GM18861 (cell line): ENCODE results near the gene CCDC6.
"Not testable (repeated sequence)": the region's sequence is repeated elsewhere in the genome, so short reads cannot be mapped to it uniquely, and the experiment has no call there.

ENCODE experiments used
- ATAC-seq: cut with Tn5 transposase; IDR thresholded peaks from one replicate; pipeline ENCODE4 v1.9.1; 2021; ENCODE audit not compliant: unreplicated experiment

Gene CCDC6

DNA sequence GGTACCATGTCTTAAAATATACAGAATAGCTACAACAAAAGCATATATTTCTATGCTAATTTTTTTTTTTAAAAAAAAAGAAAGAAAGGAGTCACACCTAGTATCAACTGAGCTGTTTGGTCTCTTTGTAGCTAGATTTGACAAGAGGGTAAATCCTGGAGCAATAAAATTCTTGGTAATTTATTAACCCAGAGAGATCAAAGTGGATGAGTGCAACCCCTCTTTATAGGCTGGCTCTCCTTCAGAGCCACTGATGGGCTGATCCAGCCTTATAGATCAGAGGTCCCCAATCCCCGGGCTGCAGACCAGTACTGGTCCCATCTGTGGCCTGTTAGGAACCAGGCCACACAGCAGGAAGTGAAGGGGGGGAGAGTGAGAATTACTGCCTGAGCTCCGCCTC lies 133.3 kb downstream of the CCDC6 start:
- no peak for ATAC-seq

DNA sequence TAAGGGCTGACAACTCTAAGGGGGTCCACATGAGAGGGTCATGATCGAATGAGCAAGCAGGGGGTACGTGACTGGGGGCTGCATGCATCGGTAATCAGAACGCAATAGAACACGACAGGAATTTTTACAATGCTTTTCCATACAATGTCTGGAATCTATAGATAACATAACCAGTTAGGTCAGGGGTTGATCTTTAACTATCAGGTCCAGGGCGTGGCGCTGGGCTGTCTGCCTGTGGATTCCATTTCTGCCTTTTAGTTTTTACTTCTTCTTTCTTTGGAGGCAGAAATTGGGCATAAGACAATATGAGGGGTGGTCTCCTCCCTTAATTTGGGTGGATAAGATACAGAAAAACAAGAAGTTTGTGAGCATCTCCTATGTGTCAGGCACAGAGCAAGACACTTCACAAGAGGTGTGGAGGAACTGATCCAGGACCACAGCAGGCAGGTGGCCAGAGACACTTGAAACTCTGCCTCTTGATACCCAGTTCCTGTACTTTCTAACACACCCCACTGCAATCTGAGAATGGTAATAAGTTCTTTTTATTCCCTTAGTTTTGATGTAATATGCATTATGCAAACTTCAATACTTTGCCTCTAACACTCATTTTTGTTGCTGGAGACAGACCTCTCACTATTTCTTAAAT lies 135.1 kb downstream of the CCDC6 start:
- ATAC-seq, result no peak

- no peak for ATAC-seq
Measured at GRCh38 chr10:59770689-59771088, 135.7 kb downstream of the CCDC6 start.

GRCh38 chr10:59762505-59762904 lies 143.9 kb downstream of the CCDC6 start:
- ATAC-seq, result no peak

GRCh38 chr10:59757966-59758365 lies 148.4 kb downstream of the CCDC6 start:
- no peak for ATAC-seq

- ATAC-seq, result no peak
Measured at GRCh38 chr10:59754951-59755350, 151.4 kb downstream of the CCDC6 start.

- no peak for ATAC-seq
Measured at GRCh38 chr10:59753267-59753666, 153.1 kb downstream of the CCDC6 start, which contains the start of gene MRLN. Gene MRLN, minus strand, starts transcription at chr10:59753455.

DNA sequence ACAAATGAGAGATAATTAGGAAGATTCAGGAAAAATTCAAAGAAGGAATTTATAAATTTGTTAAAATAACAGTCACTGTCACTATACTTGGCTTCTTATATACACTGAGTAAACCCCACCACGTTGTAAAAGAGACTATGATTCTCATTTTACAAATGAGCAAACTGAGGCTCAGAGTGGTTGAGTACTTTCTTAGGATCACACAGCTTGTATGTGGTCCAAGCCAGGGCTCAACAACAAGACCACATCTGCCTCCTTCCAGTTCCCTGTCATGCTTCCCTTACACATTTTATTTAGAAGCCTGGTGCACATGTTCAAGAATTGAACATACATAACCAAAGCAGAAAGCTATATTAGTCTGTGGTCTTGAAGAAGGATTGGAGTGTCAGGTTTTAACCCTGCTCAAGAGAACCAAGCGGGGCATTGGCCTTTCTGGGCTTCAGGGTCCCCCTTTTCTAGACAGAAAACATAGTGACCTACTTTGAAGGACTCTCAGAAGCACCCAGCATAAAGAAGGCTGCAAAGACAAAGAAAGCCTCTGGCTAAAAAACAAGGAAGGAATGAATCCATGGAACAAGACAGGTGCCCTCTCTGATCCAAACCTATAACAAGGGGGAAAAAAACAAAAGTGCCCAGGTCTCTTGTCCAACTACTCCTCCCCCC lies 153.9 kb downstream of the CCDC6 start:
- no peak for ATAC-seq

DNA sequence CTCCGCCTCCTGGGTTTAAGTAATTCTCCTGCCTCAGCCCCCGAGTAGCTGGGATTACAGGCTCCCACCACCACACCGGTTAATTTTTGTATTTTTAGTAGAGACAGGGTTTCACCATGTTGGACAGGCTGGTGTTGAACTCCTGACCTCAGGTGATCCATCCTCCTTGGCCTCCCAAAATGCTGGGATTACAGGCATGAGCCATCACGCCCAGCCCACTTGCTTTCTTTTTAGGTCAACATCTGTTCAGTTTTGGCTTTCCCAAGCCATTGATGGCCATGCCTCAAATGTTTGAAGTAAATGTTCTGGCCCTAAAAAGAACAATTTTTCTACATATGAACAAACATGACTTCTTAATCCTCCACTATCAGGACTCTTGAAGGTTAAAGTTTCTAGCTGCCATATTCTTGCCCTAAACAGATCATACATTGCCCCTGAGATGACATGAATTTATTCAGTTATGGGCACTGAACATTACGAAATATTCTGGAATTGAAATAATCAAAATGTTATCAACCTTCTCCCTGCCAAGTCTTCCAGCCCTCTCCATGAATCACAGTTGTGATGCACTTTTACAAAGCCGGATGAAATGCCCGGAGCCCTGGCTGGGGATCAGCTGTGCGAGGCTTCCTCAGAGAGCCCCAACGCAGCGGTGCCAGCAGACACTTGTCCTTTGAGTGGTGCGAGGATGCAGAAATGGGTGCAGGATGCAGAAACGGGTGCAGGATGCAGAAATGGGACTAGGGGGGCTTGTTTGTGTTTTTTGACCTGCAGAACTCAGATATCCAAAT lies 156.0 kb downstream of the CCDC6 start:
- ATAC-seq, result no peak

DNA sequence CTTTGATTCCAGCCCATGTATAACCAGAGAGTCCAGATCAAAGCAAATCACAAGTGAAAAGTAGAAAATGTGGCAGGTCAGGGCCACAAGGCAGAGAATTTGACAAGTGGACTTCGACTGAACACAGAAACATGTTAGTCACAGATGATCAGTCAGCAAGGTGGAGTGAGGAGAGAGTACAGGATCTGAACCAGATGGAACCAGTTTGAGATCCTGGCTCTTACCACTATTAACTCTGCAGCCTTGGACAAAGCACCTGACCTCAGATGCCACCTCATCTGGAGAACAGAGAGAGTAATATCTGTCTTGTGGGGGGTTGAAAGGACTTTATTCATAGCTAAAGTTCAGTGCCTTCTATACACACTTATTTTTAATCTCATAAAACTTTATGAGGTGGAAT lies 157.5 kb downstream of the CCDC6 start:
- ATAC-seq, result peak; percentile 79

- no peak for ATAC-seq
Measured at GRCh38 chr10:59745163-59745650, 161.1 kb downstream of the CCDC6 start.

DNA sequence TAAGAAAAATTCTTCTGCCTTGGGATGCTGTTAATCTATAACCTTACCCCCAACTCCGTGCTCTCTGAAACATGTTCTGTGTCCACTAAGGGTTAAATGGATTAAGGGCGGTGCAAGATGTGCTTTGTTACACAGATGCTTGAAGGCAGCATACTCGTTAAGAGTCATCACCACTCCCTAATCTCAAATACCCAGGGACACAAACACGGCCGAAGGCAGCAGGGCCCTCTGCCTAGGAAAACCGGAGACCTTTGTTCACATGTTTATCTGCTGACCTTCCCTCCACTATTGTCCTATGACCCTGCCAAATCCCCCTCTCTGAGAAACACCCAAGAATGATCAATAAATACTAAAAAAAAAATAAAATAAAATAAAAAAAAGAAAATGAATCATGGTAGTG lies 161.6 kb downstream of the CCDC6 start:
- ATAC-seq, result not testable (repeated sequence)

DNA sequence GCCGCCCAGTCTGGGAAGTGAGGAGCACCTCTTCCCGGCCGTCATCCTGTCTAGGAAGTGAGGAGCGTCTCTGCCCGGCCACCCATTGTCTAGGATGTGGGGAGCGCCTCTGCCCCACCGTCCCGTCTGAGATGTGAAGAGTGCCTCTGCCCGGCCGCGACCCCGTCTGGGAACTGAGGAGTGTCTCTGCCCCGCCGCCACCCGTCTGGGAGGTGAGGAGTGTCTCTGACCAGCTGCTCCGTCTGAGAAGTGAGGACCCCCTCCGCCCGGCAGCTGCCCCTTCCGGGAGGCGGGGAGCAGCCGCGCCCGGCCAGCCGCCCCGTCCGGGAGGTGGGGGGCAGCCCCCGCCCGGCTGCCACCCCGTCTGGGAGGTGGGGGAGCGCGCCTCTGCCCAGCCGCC lies 162.2 kb downstream of the CCDC6 start:
- not testable (repeated sequence) for ATAC-seq

GRCh38 chr10:59741583-59741982 lies 164.8 kb downstream of the CCDC6 start:
- ATAC-seq, result no peak

DNA sequence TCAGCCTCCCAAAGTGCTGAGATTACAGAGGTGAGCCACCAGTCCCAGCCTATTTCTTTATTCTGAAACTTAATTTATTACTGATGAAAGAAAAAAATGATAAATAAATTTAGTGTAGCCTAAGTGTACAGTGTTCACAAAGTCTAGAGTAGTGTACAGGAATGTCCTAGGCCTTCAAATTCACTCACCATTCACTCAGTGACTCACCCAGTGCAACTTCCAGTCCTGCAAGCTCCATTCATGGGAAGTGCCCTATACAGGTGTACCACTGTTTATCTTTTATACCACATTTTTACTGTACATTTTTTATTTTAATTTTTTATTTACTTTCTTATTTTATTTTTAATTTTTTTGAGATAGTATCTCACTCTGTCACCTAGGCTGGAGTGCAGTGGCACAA lies 165.3 kb downstream of the CCDC6 start:
- ATAC-seq, result no peak
